Breast epithelium (tissue), 3 donors: ENCODE results near the gene PLP2.

Experiments
- CTCF ChIP-seq, 3 donors: fragments of 450-650 bp; IDR thresholded peaks; one replicate each; pipeline ENCODE4 v1.5.1; 2016 to 2017; ENCODE audit warnings: antibody characterized with exemption in 3 of 3, mild to moderate bottlenecking in 3 of 3, moderate library complexity in 3 of 3
- POLR2A ChIP-seq: fragments of 450-650 bp; IDR thresholded peaks from one replicate; pipeline ENCODE4 v1.6.1; 2016; ENCODE audit warnings: antibody characterized with exemption, mild to moderate bottlenecking, moderate library complexity

- no peak for TF ChIP-seq CTCF (IDR thresholded peaks at IDR 0.05)
- TF ChIP-seq POLR2A = no peak
These were observed 6.9 kb upstream of the PLP2 start for GRCh38 chrX:49164589-49165360.
